ENCODE results near the gene ZNF236. TPM values are rescaled to one million over a fixed set of nuclear protein-coding genes. Genes with fewer than 3 reads are reported as not detected.

ZNF236 gene
- polyA plus RNA-seq, 2 of the 4 experiments (the other 2 are of a cell fraction): 2.6 to 7.8 TPM

GRCh38 chr18:77001041-77001440 lies 178.7 kb downstream of the ZNF236 start:
- no peak for FAIRE-seq

GRCh38 chr18:77001979-77002378 lies 179.6 kb downstream of the ZNF236 start:
- DNase-seq (ENCODE audit: low read depth in 1 of 2, low spot score in 1 of 2) (no peak), FAIRE-seq (no peak), ATAC-seq (no peak)
- 93% methylated on average over 6 of the region's 7 CpGs for WGBS (ENCODE audit: missing lambda C conversion rate)
- CTCF ChIA-PET: interaction anchor here (2.2 to 5.6 kb wide), 3 partner anchors 9 to 210 kb away, joined by 10 to 46 read pairs (median 22); no protein-coding TSS in a partner anchor
- POLR2A ChIA-PET: no interaction called here
- H3K4me3 ChIP-seq: no peak overlapping the region
- H3K4me1 ChIP-seq: no peaks in the 10 kb centered on the region
- H3K9me3 ChIP-seq: no peaks in the 10 kb centered on the region
- no peak for TF ChIP-seq CBX2 (IDR thresholded peaks at IDR 0.05; ENCODE audit: borderline replicate concordance, low read depth)
- no peak for TF ChIP-seq BCL3 (IDR thresholded peaks at IDR 0.05)
- TF ChIP-seq, protein P1, sequence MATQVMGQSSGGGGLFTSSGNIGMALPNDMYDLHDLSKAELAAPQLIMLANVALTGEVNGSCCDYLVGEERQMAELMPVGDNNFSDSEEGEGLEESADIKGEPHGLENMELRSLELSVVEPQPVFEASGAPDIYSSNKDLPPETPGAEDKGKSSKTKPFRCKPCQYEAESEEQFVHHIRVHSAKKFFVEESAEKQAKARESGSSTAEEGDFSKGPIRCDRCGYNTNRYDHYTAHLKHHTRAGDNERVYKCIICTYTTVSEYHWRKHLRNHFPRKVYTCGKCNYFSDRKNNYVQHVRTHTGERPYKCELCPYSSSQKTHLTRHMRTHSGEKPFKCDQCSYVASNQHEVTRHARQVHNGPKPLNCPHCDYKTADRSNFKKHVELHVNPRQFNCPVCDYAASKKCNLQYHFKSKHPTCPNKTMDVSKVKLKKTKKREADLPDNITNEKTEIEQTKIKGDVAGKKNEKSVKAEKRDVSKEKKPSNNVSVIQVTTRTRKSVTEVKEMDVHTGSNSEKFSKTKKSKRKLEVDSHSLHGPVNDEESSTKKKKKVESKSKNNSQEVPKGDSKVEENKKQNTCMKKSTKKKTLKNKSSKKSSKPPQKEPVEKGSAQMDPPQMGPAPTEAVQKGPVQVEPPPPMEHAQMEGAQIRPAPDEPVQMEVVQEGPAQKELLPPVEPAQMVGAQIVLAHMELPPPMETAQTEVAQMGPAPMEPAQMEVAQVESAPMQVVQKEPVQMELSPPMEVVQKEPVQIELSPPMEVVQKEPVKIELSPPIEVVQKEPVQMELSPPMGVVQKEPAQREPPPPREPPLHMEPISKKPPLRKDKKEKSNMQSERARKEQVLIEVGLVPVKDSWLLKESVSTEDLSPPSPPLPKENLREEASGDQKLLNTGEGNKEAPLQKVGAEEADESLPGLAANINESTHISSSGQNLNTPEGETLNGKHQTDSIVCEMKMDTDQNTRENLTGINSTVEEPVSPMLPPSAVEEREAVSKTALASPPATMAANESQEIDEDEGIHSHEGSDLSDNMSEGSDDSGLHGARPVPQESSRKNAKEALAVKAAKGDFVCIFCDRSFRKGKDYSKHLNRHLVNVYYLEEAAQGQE (IDR thresholded peaks at IDR 0.05): no peak
- TF ChIP-seq, protein P2, sequence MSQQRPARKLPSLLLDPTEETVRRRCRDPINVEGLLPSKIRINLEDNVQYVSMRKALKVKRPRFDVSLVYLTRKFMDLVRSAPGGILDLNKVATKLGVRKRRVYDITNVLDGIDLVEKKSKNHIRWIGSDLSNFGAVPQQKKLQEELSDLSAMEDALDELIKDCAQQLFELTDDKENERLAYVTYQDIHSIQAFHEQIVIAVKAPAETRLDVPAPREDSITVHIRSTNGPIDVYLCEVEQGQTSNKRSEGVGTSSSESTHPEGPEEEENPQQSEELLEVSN (IDR thresholded peaks at IDR 0.05; ENCODE audit: borderline replicate concordance, low read depth): no peak
- no peak for TF ChIP-seq FOSB (CRISPR knock-in tag; IDR thresholded peaks at IDR 0.05)
- TF ChIP-seq, protein P3, sequence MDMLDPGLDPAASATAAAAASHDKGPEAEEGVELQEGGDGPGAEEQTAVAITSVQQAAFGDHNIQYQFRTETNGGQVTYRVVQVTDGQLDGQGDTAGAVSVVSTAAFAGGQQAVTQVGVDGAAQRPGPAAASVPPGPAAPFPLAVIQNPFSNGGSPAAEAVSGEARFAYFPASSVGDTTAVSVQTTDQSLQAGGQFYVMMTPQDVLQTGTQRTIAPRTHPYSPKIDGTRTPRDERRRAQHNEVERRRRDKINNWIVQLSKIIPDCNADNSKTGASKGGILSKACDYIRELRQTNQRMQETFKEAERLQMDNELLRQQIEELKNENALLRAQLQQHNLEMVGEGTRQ (IDR thresholded peaks at IDR 0.05): no peak
- no peak for TF ChIP-seq ZFP36 (IDR thresholded peaks at IDR 0.05; ENCODE audit: borderline replicate concordance, partially characterized antibody)
- TF ChIP-seq, protein P4, sequence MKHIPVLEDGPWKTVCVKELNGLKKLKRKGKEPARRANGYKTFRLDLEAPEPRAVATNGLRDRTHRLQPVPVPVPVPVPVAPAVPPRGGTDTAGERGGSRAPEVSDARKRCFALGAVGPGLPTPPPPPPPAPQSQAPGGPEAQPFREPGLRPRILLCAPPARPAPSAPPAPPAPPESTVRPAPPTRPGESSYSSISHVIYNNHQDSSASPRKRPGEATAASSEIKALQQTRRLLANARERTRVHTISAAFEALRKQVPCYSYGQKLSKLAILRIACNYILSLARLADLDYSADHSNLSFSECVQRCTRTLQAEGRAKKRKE (CRISPR knock-in tag; IDR thresholded peaks at IDR 0.05; ENCODE audit: low read depth): no peak
- TF ChIP-seq, protein P5, sequence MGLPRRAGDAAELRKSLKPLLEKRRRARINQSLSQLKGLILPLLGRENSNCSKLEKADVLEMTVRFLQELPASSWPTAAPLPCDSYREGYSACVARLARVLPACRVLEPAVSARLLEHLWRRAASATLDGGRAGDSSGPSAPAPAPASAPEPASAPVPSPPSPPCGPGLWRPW (IDR thresholded peaks at IDR 0.05): no peak
- no peak for TF ChIP-seq CHD4 (IDR thresholded peaks at IDR 0.05; ENCODE audit: borderline replicate concordance)
- no peak for TF ChIP-seq JUNB (IDR thresholded peaks at IDR 0.05)
- TF ChIP-seq RAD21 (conservative IDR thresholded peaks at IDR 0.05 in 1 of 2, IDR thresholded peaks at IDR 0.05 in 1 of 2): no peak
- no peak for TF ChIP-seq MAZ (IDR thresholded peaks at IDR 0.05; ENCODE audit: borderline replicate concordance, low read depth, low read length)
- TF ChIP-seq, protein P6, sequence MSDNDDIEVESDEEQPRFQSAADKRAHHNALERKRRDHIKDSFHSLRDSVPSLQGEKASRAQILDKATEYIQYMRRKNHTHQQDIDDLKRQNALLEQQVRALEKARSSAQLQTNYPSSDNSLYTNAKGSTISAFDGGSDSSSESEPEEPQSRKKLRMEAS (IDR thresholded peaks at IDR 0.05): no peak
- TF ChIP-seq FOXS1 (CRISPR knock-in tag; IDR thresholded peaks at IDR 0.05): no peak
- no peak for TF ChIP-seq TFCP2L1 (CRISPR knock-in tag; IDR thresholded peaks at IDR 0.05)
- no peak for TF ChIP-seq EHF (CRISPR knock-in tag; IDR thresholded peaks at IDR 0.05)
- TF ChIP-seq BHLHE40 (IDR thresholded peaks at IDR 0.05; ENCODE audit: low read depth, low read length): no peak
- TF ChIP-seq, protein P7, sequence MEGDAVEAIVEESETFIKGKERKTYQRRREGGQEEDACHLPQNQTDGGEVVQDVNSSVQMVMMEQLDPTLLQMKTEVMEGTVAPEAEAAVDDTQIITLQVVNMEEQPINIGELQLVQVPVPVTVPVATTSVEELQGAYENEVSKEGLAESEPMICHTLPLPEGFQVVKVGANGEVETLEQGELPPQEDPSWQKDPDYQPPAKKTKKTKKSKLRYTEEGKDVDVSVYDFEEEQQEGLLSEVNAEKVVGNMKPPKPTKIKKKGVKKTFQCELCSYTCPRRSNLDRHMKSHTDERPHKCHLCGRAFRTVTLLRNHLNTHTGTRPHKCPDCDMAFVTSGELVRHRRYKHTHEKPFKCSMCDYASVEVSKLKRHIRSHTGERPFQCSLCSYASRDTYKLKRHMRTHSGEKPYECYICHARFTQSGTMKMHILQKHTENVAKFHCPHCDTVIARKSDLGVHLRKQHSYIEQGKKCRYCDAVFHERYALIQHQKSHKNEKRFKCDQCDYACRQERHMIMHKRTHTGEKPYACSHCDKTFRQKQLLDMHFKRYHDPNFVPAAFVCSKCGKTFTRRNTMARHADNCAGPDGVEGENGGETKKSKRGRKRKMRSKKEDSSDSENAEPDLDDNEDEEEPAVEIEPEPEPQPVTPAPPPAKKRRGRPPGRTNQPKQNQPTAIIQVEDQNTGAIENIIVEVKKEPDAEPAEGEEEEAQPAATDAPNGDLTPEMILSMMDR (IDR thresholded peaks at IDR 0.05): no peak
- no peak overlapping the region for H3K4me2 ChIP-seq
- H3K27ac ChIP-seq: no peak overlapping the region

More at GRCh38 chr18:77001041-77001440, 178.7 kb downstream of the ZNF236 start:
- Histone ChIP-seq H3K9me3 (no peaks in the 10 kb centered on the region), H3K4me2 (no peak overlapping the region), H3K27ac (no peak overlapping the region; a peak in 1 of 6 replicates), H3K4me3 (no peak overlapping the region), H3K4me1 (no peaks in the 10 kb centered on the region)
- TF ChIP-seq ZFP36 (IDR thresholded peaks at IDR 0.05; ENCODE audit: borderline replicate concordance, partially characterized antibody) (no peak), SREBF2 (IDR thresholded peaks at IDR 0.05) (no peak), CBX8 (IDR thresholded peaks at IDR 0.05) (no peak), NFE2L2 (conservative IDR thresholded peaks at IDR 0.05; ENCODE audit: low read length) (no peak), EHF (CRISPR knock-in tag; IDR thresholded peaks at IDR 0.05) (no peak), GATA3 (IDR thresholded peaks at IDR 0.05; ENCODE audit: borderline replicate concordance) (no peak), HOXB5 (CRISPR knock-in tag; IDR thresholded peaks at IDR 0.05) (no peak), BHLHE40 (IDR thresholded peaks at IDR 0.05; ENCODE audit: low read depth, low read length) (no peak), JUNB (IDR thresholded peaks at IDR 0.05) (no peak)
- TF ChIP-seq, protein P6 (IDR thresholded peaks at IDR 0.05): no peak
- no peak for ATAC-seq
- WGBS (ENCODE audit: missing lambda C conversion rate): 84% methylated on average over 5 of the region's 19 CpGs
- ChIA-PET CTCF (interaction anchor here (0.6 to 5.6 kb wide), 29 partner anchors 9 to 708 kb away, joined by 3 to 46 read pairs (median 5); no protein-coding TSS in a partner anchor), POLR2A (no interaction called here)
- no peak for DNase-seq (ENCODE audit: low read depth in 1 of 2, low spot score in 1 of 2)

Measured in A549 (cell line).